ENCODE results near the gene DDX28. TPM values are rescaled to one million over a fixed set of nuclear protein-coding genes. Genes with fewer than 3 reads are reported as not detected.

DDX28 gene
- total RNA-seq, 4 donors from 2014 or later, result 6.4 to 13.5 (median 6.8) TPM

GRCh38 chr16:67988675-67989074 is 34.4 kb downstream of the DDX28 start:
- ATAC-seq (ENCODE audit: low FRiP score) (no peak), DNase-seq (ENCODE audit: low spot score) (no peak)
- TF ChIP-seq CTCF (IDR thresholded peaks at IDR 0.05), result no peak

GRCh38 chr16:67987460-67988160 is 35.4 kb downstream of the DDX28 start:
- ATAC-seq (ENCODE audit: low FRiP score) (no peak), DNase-seq (ENCODE audit: low spot score) (no peak)
- TF ChIP-seq CTCF (IDR thresholded peaks at IDR 0.05), result no peak

- no peak for TF ChIP-seq CTCF (IDR thresholded peaks at IDR 0.05)
- DNase-seq (ENCODE audit: low spot score) (no peak), ATAC-seq (ENCODE audit: low FRiP score) (no peak)
These were observed 36.1 kb downstream of the DDX28 start for GRCh38 chr16:67986949-67987348.

GRCh38 chr16:67982011-67982696 is 40.9 kb downstream of the DDX28 start:
- DNase-seq (ENCODE audit: low spot score), result no peak
- TF ChIP-seq CTCF (IDR thresholded peaks at IDR 0.05), result no peak
- no peak for ATAC-seq (ENCODE audit: low FRiP score)

- DNase-seq (ENCODE audit: low spot score), result no peak
- no peak for TF ChIP-seq CTCF (IDR thresholded peaks at IDR 0.05)
- ATAC-seq (ENCODE audit: low FRiP score), result no peak
These were observed 42.9 kb downstream of the DDX28 start, which contains the start of gene DPEP3 for GRCh38 chr16:67979955-67980678. Gene DPEP3, minus strand, starts transcription at chr16:67980499. Its CDS starts 119 bp downstream, at chr16:67980380.

- no peak for TF ChIP-seq CTCF (IDR thresholded peaks at IDR 0.05)
- ATAC-seq (ENCODE audit: low FRiP score) (no peak), DNase-seq (ENCODE audit: low spot score) (no peak)
These were observed 45.4 kb downstream of the DDX28 start for GRCh38 chr16:67977469-67978227.

All from omental fat pad (tissue), 4 donors.